Measurements from ENCODE around the gene EXO5. TPM values are rescaled to one million over a fixed set of nuclear protein-coding genes. Genes with fewer than 3 reads are reported as not detected.

Gene EXO5
- total and polyA plus RNA-seq, 2 of the 8 experiments (the other 6 are each of a cell fraction or from before 2014, with no cell fraction given): 4.4 to 8.5 TPM

DNA sequence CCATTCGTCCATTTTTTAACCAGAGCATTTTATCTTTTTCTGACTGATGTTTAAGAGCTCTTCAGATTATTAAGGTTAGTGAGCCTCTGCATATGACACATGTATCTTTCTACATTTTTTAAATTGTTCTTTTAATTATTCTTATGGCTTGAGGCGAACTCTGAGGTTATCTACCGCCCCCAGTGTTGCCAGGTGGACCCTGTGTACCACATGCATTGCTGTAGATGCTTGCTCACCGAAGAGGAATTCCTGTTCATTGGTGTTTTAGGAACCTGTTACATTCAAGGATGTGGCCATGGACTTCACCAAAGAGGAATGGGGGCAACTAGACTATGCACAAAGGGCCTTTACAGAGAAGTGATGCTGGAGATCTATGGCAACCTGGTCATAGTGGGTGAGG, 54.7 kb downstream of the EXO5 start:
- H2BK5ac ChIP-seq (ENCODE audit: low read depth, low read length): no peak overlapping the region
- H3K79me2 ChIP-seq (ENCODE audit: control insufficient read depth in 1 of 2, insufficient read depth in 2 of 2, low read length in 2 of 2): no peaks in the 10 kb centered on the region
- no peak overlapping the region for H3K18ac ChIP-seq (ENCODE audit: extremely low read depth, low read length)
- DNase-seq (ENCODE audit: low read depth in 1 of 2, low spot score in 2 of 2) (no peak), FAIRE-seq (no peak)
- no peak overlapping the region for H2AFZ ChIP-seq (ENCODE audit: low read length)
- H2BK120ac ChIP-seq (replicated peaks; ENCODE audit: low read depth, low read length): no peak overlapping the region
- H3K79me1 ChIP-seq (ENCODE audit: low read depth, low read length): no peaks in the 10 kb centered on the region
- TF ChIP-seq HDAC6 (IDR thresholded peaks at IDR 0.05; ENCODE audit: low read depth, low read length) (no peak), TEAD4 (IDR thresholded peaks at IDR 0.05; ENCODE audit: low read depth, low read length) (no peak), TAF1 (IDR thresholded peaks at IDR 0.05; ENCODE audit: low read depth, low read length) (no peak), SP2 (IDR thresholded peaks at IDR 0.05; ENCODE audit: low read length) (no peak), TBP (IDR thresholded peaks at IDR 0.05; ENCODE audit: low read depth, low read length) (no peak), CHD1 (IDR thresholded peaks at IDR 0.05; ENCODE audit: low read depth, low read length) (no peak), NRF1 (IDR thresholded peaks at IDR 0.05; ENCODE audit: low read depth, low read length) (no peak), POLR2A (IDR thresholded peaks at IDR 0.05; ENCODE audit: control extremely low read depth in 1 of 2, low read depth in 2 of 2, low read length in 2 of 2) (no peak), CBX5 (IDR thresholded peaks at IDR 0.05; ENCODE audit: low read depth, low read length) (no peak), CBX8 (IDR thresholded peaks at IDR 0.05; ENCODE audit: borderline replicate concordance, low read depth, low read length) (no peak), RAD21 (IDR thresholded peaks at IDR 0.05 in 1 of 2, conservative IDR thresholded peaks at IDR 0.05 in 1 of 2; ENCODE audit: low read depth in 2 of 2, low read length in 2 of 2) (no peak), BRCA1 (IDR thresholded peaks at IDR 0.05; ENCODE audit: low read depth, low read length) (no peak), SP4 (IDR thresholded peaks at IDR 0.05; ENCODE audit: low read length) (no peak)
- TF ChIP-seq, protein P1, sequence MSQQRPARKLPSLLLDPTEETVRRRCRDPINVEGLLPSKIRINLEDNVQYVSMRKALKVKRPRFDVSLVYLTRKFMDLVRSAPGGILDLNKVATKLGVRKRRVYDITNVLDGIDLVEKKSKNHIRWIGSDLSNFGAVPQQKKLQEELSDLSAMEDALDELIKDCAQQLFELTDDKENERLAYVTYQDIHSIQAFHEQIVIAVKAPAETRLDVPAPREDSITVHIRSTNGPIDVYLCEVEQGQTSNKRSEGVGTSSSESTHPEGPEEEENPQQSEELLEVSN (IDR thresholded peaks at IDR 0.05): no peak
- TF ChIP-seq, protein P2, sequence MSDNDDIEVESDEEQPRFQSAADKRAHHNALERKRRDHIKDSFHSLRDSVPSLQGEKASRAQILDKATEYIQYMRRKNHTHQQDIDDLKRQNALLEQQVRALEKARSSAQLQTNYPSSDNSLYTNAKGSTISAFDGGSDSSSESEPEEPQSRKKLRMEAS (IDR thresholded peaks at IDR 0.05): no peak
- H3K4ac ChIP-seq (replicated peaks; ENCODE audit: insufficient read length, low read depth, low read length): no peak overlapping the region
- H2BK15ac ChIP-seq (ENCODE audit: low read length): no peak overlapping the region
- ChIA-PET CTCF (ENCODE audit: partially characterized antibody) (interaction anchor here (1.2 to 1.9 kb wide), 2 partner anchors 31 to 48 kb away, joined by 4 to 7 read pairs; partner anchors contain the start of gene ZNF684), POLR2A (ENCODE audit: partially characterized antibody) (interaction anchor here (0.6 kb wide), 1 partner anchor 31 kb away, joined by 3 read pairs; no protein-coding TSS in a partner anchor)
- no peak overlapping the region for H3K4me3 ChIP-seq (ENCODE audit: extremely low read depth in 1 of 4, insufficient read depth in 2 of 4, low read depth in 3 of 4, low read length in 4 of 4)
- H2BK20ac ChIP-seq (ENCODE audit: low read length): no peak overlapping the region
- no peak overlapping the region for H3K4me2 ChIP-seq (ENCODE audit: insufficient read depth in 1 of 2, low read depth in 2 of 2, low read length in 2 of 2)
- H3K27me3 ChIP-seq (replicated peaks in 1 of 4; ENCODE audit: control insufficient read depth in 3 of 4, extremely low read depth in 1 of 4, insufficient read depth in 3 of 4, low read length in 3 of 4): no peaks in the 10 kb centered on the region
- no peaks in the 10 kb centered on the region for H4K20me1 ChIP-seq (replicated peaks in 1 of 2; ENCODE audit: control insufficient read depth in 1 of 2, insufficient read depth in 2 of 2, low read length in 2 of 2)
- no peaks in the 10 kb centered on the region for H3K4me1 ChIP-seq (replicated peaks in 1 of 4; ENCODE audit: control insufficient read depth in 3 of 4, insufficient read depth in 4 of 4, low read length in 3 of 4)
- no peak overlapping the region for H2BK12ac ChIP-seq (ENCODE audit: low read depth, low read length)
- no peak overlapping the region for H3K23ac ChIP-seq (ENCODE audit: insufficient read length)
- H3K9me3 ChIP-seq (ENCODE audit: insufficient read depth in 2 of 2, low read depth in 1 of 2, low read length in 1 of 2): peaks cover 0 to 9% of the 10 kb centered on the region in 2 experiments; a peak in 2 of 4 replicates
- H4K8ac ChIP-seq (ENCODE audit: extremely low read depth, insufficient read depth, low read length): no peak overlapping the region
- H3K23me2 ChIP-seq (ENCODE audit: low read depth, low read length): no peaks in the 10 kb centered on the region
- H3K36me3 ChIP-seq (ENCODE audit: control insufficient read depth in 2 of 4, insufficient read depth in 4 of 4, low read length in 3 of 4): no peaks in the 10 kb centered on the region
- H3K9ac ChIP-seq (replicated peaks in 1 of 4; ENCODE audit: extremely low read depth in 1 of 4, low read depth in 3 of 4, low read length in 3 of 4): no peak overlapping the region
- no peak overlapping the region for H3K56ac ChIP-seq (replicated peaks; ENCODE audit: insufficient read length, low read depth, low read length)
- WGBS, 2 experiments (ENCODE audit: extremely low coverage in 1 of 2, insufficient coverage in 1 of 2, insufficient read length in 1 of 2, insufficient replicate concordance in 2 of 2, low coverage in 1 of 2, low lambda C conversion rate in 2 of 2, missing lambda C conversion rate in 1 of 2): 86% methylated on average over 4 of the region's 4 CpGs; no CpG with 5 or more reads in 1 of the 2 experiments
- no peak overlapping the region for H3K27ac ChIP-seq (ENCODE audit: low read depth, low read length)
- H4K91ac ChIP-seq (replicated peaks; ENCODE audit: insufficient read length, low read length): no peak overlapping the region
- no peak overlapping the region for H2AK5ac ChIP-seq (ENCODE audit: low read depth, low read length)
- no peak overlapping the region for H4K5ac ChIP-seq (ENCODE audit: insufficient read length, low read depth, low read length)
- no peak overlapping the region for H3K14ac ChIP-seq (ENCODE audit: insufficient read length)
